Esophagus (tissue), 2 donors: ENCODE measurements around the gene GEMIN2. TPM values are rescaled to one million over a fixed set of nuclear protein-coding genes. Genes with fewer than 3 reads are reported as not detected.
"Not testable (repeated sequence)": the region's sequence is repeated elsewhere in the genome, so short reads cannot be mapped to it uniquely, and the experiment has no call there.

Experiments used
- H3K27ac ChIP-seq, 2 donors: one replicate each; pipeline ENCODE4 v1.5.1; 2013; ENCODE audit warnings: low read depth in 2 of 2, mild to moderate bottlenecking in 2 of 2, inconsistent platforms in 1 of 2, low read length in 1 of 2, moderate library complexity in 1 of 2
- H3K27me3 ChIP-seq, 2 donors: one replicate each; pipeline ENCODE4 v1.6.1; 2013; ENCODE audit warnings: low read length in 2 of 2, control low read depth in 1 of 2, mild to moderate bottlenecking in 1 of 2; ENCODE audit not compliant: insufficient read depth in 2 of 2, control insufficient read depth in 1 of 2
- H3K36me3 ChIP-seq, 2 donors: one replicate each; pipeline ENCODE4 v1.6.1; 2013; ENCODE audit warnings: low read length in 1 of 2; ENCODE audit not compliant: control insufficient read depth in 2 of 2, insufficient read depth in 2 of 2
- H3K4me1 ChIP-seq, 2 donors: one replicate each; pipeline ENCODE4 v1.6.1; 2013; ENCODE audit warnings: low read length in 1 of 2; ENCODE audit not compliant: control insufficient read depth in 2 of 2, insufficient read depth in 2 of 2
- H3K4me3 ChIP-seq, 2 donors: one replicate each; pipeline ENCODE4 v1.5.1; 2013; ENCODE audit warnings: low read length in 2 of 2, mild to moderate bottlenecking in 2 of 2, low read depth in 1 of 2, moderate library complexity in 1 of 2
- H3K9me3 ChIP-seq, 2 donors: one replicate each; pipeline ENCODE4 v1.6.1; 2013; ENCODE audit warnings: mild to moderate bottlenecking in 2 of 2, low read depth in 1 of 2, low read length in 1 of 2, moderate library complexity in 1 of 2; ENCODE audit not compliant: control insufficient read depth in 2 of 2, insufficient read depth in 1 of 2
- WGBS, 2 donors: extraction: QIAGEN DNeasy Blood & Tissue Kit; methylation state at CpG; one replicate each; pipeline ENCODE4 v1.1.7; 2013; 5-methylcytosine and 5-hydroxymethylcytosine counted together
- polyA plus RNA-seq, 2 donors: library from polyadenylated mRNA; stranded (reverse); fragments of 200-250 nt; gene quantifications; one replicate each; pipeline ENCODE4 v1.2.3, GENCODE V29; 2013
- donor health status: healthy with polysubstance abuse.
- donor health status: Bipolar disorder and iron deficiency.

The GEMIN2 gene
- polyA plus RNA-seq, 2 donors = 6.2 to 8.9 TPM

- Histone ChIP-seq H3K4me1 (no peaks in the 10 kb centered on the region), H3K36me3 (peaks cover 8 to 20% of the 10 kb centered on the region in 2 donors), H3K9me3 (no peaks in the 10 kb centered on the region), H3K4me3 (no peak overlapping the region), H3K27ac (no peak overlapping the region), H3K27me3 (no peaks in the 10 kb centered on the region)
- 94 to 100% methylated on average over 1 of the region's 1 CpG for WGBS, 2 donors
Observed at GRCh38 chr14:39182770-39183684, 68.9 kb downstream of the GEMIN2 start.

GRCh38 chr14:39183685-39184003 is 69.5 kb downstream of the GEMIN2 start:
- 92 to 93% methylated on average over 5 of the region's 5 CpGs for WGBS, 2 donors
- peaks cover 8 to 18% of the 10 kb centered on the region in 2 donors for H3K36me3 ChIP-seq
- not testable (repeated sequence) for H3K27ac ChIP-seq, H3K4me1 ChIP-seq, H3K9me3 ChIP-seq, H3K27me3 ChIP-seq, H3K4me3 ChIP-seq

- Histone ChIP-seq H3K27ac (no peak overlapping the region), H3K4me1 (no peaks in the 10 kb centered on the region), H3K27me3 (no peaks in the 10 kb centered on the region), H3K4me3 (no peak overlapping the region), H3K9me3 (no peaks in the 10 kb centered on the region), H3K36me3 (peaks cover 5 to 17% of the 10 kb centered on the region in 2 donors)
- 98% methylated on average over 4 of the region's 4 CpGs for WGBS, 2 donors
Observed at GRCh38 chr14:39184628-39185255, 70.6 kb downstream of the GEMIN2 start.

GRCh38 chr14:39185256-39186049 is 71.3 kb downstream of the GEMIN2 start:
- no peaks in the 10 kb centered on the region for H3K27me3 ChIP-seq
- H3K9me3 ChIP-seq = no peaks in the 10 kb centered on the region
- H3K4me1 ChIP-seq = no peaks in the 10 kb centered on the region
- H3K27ac ChIP-seq = no peak overlapping the region
- H3K36me3 ChIP-seq = peaks cover 5 to 15% of the 10 kb centered on the region in 2 donors
- no peak overlapping the region for H3K4me3 ChIP-seq
- WGBS, 2 donors = 91% methylated on average over 5 of the region's 5 CpGs

Other genes with a start within 250 kb of the GEMIN2 start
- gene SEC23A, start 11.1 kb upstream of the GEMIN2 start, polyA plus RNA-seq = 10 to 100 TPM in 1 of 2 donors, 1 to 10 TPM in 1; 5.9 to 12.2 TPM
- 10 to 100 TPM; 10.3 to 11.5 TPM for gene TRAPPC6B, start 56.0 kb downstream of the GEMIN2 start, polyA plus RNA-seq
- 10 to 100 TPM; 29.8 to 40.5 TPM for gene PNN, start 60.9 kb downstream of the GEMIN2 start, polyA plus RNA-seq
- gene MIA2, start 119.6 kb downstream of the GEMIN2 start, polyA plus RNA-seq = 10 to 100 TPM; 26.2 to 32.1 TPM